SH-SY5Y (cell line): ENCODE measurements around the gene CGREF1.

ENCODE experiments used
- GATA2 ChIP-seq: IDR thresholded peaks from 2 replicates; pipeline ENCODE4 v1.6.1; 2011; ENCODE audit warnings: mild to moderate bottlenecking, low read depth, low read length
- GATA3 ChIP-seq: IDR thresholded peaks from 2 replicates; pipeline ENCODE4 v1.6.1; 2011; ENCODE audit warnings: low read depth, mild to moderate bottlenecking, low read length, moderate library complexity

CGREF1 gene

GRCh38 chr2:27080603-27080936, 38.4 kb downstream of the CGREF1 start:
- TF ChIP-seq GATA2 (no peak), GATA3 (no peak)

- TF ChIP-seq GATA3 (no peak), GATA2 (no peak)
Observed at GRCh38 chr2:27080140-27080469, 38.8 kb downstream of the CGREF1 start.

GRCh38 chr2:27079233-27080139, 39.4 kb downstream of the CGREF1 start:
- no peak for TF ChIP-seq GATA2
- no peak for TF ChIP-seq GATA3

- TF ChIP-seq GATA3 (no peak), GATA2 (no peak)
Observed at GRCh38 chr2:27078267-27079194, 40.4 kb downstream of the CGREF1 start, which contains the start of gene EMILIN1. Gene EMILIN1 (plus strand): TSS chr2:27078615. CDS start chr2:27079066, 451 bp downstream.

- no peak for TF ChIP-seq GATA3
- TF ChIP-seq GATA2: no peak
Observed at GRCh38 chr2:27077231-27077630, 41.7 kb downstream of the CGREF1 start.

- no peak for TF ChIP-seq GATA3
- no peak for TF ChIP-seq GATA2
Observed at GRCh38 chr2:27076323-27076722, 42.6 kb downstream of the CGREF1 start.

- TF ChIP-seq GATA3 (no peak), GATA2 (no peak)
Observed at GRCh38 chr2:27074738-27075565, 44.0 kb downstream of the CGREF1 start.

- TF ChIP-seq GATA2 (no peak), GATA3 (no peak)
Observed at GRCh38 chr2:27073782-27074181, 45.1 kb downstream of the CGREF1 start.

- TF ChIP-seq GATA2 (no peak), GATA3 (no peak)
Observed at GRCh38 chr2:27072920-27073319, 46.0 kb downstream of the CGREF1 start.

GRCh38 chr2:27071990-27072830, 46.7 kb downstream of the CGREF1 start:
- TF ChIP-seq GATA2: no peak
- no peak for TF ChIP-seq GATA3

GRCh38 chr2:27071277-27071989, 47.5 kb downstream of the CGREF1 start, which contains the start of gene OST4:
Gene OST4 (minus strand): TSS chr2:27071654.
- TF ChIP-seq GATA2 (no peak), GATA3 (no peak)

GRCh38 chr2:27070653-27071276, 48.2 kb downstream of the CGREF1 start:
- TF ChIP-seq GATA3 (no peak), GATA2 (no peak)
